ENCODE data around the gene ARID1A.
"Not testable (repeated sequence)": the region's sequence is repeated elsewhere in the genome, so short reads cannot be mapped to it uniquely, and the experiment has no call there.

ARID1A gene

DNA sequence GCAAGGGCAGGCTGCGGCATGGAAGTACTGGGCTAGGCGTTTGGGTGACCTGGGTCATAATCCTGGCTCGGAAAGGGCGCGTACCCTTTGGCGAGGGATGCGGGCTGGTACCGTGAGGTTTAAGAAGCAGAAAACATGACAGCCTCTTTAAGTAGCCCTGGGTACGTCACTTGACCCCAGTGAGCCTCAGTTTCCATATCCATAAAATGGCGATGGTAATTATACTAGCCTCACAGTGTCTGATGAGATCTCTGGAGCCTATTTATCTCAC is 92.6 kb downstream of the ARID1A start:
- DNase-seq (ENCODE audit: low read depth) = no peak

DNA sequence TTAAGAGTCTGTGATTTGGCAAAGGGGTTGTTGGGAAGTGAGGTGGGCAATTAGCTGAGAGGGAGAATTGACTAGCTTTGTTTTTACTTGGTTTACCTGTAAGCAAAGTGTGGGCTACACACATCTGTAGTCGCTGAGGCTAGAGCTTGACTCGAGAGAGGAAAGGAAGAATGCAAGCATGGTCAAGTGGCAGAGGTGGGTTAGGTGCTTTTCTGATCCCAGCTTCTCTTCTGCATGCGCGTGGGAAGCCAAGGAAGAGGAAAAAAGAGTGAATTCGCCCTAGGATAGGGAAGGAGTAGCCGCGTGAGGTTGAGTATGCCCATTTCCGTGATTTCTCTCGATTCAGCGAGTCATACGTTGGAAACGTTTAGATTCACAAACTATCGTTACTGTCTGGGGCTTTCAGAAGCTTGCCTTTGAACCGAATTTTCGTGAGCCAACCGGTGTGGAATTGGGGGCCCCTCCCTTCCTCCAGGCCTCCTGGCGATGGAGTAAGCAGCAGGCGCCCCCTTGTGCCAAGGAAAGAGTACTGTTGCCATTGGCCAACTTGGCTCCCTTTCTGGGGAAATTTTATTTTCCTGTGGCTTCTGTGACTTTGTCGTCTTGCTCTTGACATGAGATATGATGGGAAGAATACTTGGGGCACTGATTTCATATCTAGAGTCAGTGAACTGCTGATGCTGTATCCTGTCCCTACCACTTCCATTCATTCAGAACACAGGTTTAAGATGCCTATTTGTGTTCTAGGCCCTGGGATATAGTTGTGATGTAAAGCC is 93.2 kb downstream of the ARID1A start:
- peak; percentile 80 for DNase-seq (ENCODE audit: low read depth)

DNA sequence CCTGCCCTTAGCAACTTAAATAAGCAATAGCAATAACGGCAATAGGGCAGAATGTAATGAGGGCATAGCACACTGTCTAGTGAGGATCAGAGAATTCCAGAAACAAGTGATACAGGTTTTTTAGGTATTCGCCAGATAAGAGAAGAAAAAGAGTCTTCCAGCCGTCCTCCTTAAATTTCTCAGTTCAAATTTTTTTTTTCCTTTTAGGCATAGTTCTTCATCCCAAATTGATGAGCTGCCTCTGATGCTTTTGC is 93.7 kb downstream of the ARID1A start:
- no peak for DNase-seq (ENCODE audit: low read depth)

DNA sequence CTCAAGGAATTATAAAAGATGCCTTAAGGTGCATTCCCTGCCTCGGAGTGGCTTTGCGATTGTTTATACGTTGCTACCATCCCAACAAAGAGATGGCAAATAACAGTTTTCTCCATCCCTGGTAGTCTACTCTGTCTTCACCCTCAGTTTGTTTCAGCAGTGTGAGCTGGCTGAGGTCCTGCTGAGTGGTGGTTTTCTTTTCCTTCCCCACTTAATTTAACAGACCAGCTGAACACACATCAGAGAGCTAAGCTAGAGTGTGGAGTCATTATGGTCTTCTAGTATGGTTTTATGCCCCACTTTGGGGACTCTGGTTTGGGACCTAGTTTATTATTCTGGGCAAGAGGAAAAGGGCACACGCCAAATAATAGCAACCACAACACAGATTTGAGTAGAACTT is 94.1 kb downstream of the ARID1A start:
- DNase-seq (ENCODE audit: low read depth) = no peak

DNA sequence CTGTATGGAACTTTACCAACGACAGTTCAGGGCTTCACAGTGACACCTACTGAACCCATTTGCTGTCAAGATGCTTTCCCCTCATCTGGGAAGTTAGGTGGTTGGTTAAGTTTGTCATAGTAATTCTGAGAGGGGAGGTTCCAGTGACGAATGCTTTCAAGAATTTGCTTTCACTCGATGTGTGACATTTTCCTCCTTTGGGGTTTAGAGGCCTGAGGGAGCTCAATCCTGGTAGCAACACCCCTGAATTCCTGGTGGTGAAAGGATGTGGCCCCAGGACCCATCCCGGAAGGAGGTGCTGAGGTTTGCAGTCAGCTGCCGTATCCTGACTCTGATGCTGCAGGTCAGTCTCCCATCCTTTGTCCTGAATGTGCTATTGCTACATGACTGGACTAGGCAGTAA is 94.7 kb downstream of the ARID1A start:
- no peak for DNase-seq (ENCODE audit: low read depth)

DNA sequence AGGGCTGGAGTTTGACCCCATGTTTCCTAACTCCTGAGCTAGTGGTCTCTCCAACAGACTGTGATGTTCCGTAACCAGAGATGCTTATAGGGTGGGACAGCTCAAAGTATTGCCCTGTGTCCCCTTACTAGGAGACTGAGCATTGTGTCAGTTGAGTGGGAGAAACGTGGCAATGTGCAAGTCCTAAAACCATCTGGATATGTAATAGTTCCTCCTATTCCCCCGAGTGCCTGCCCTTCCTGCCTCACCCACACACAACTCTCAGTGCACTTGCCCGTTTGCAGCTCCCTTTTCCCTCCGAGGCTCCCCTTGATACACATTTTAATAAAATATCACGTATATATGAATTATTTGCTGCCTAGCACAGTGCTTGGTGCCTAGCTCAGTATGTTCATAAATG is 95.3 kb downstream of the ARID1A start:
- DNase-seq (ENCODE audit: low read depth) = no peak

DNA sequence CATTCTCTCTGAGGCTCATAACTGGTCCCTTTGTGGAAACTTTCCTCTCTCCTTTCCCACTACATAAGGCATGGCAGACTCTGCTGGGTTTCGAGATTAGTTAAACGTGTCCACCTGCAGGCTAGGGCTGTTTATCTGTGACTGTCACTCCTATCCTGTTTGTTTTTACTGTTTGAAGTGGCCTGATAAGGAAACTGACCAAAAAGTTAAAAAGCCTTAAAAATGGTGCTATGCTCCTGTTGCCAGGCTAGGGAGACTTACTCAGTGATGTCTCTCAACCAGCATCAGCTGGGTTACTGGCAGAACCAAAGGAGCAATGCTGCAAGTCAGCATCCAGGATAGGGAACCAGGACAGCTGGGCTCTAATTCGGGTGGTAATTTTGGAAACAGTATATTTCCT is 95.8 kb downstream of the ARID1A start:
- no peak for DNase-seq (ENCODE audit: low read depth)

DNA sequence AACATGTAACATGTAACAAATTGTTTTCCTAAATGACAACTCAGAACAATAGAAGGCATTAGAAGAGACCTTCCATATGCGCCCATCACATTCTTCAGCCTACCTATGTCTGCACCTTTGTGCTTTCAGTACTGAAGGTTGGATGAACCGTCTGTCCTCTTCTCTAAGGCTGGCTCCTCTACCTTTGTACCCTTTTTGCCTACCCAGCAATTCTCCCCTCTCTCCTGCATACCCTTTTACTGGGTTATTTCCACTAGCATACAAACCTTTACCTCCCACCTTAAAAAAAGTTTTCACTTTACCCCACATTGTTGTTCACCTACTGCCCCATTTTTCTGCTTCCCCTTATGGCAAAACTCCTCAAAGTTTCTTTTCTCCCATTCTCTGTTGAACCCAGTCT is 97.1 kb downstream of the ARID1A start:
- no peak for DNase-seq (ENCODE audit: low read depth)

DNA sequence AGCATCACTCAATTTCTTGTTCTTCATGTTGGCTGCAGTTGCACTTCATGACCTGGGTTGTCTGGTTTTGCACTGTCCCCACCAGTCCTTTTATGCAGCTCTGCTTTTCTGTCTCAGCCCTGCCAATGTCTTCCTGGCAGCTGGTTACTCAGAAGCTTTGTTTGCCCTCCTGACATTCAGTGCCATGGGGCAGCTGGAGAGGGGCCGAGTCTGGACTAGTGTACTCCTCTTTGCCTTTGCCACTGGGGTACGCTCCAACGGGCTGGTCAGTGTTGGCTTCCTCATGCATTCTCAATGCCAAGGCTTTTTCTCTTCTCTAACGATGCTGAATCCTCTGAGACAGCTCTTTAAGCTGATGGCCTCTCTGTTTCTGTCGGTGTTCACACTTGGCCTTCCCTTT is 98.6 kb downstream of the ARID1A start:
- DNase-seq (ENCODE audit: low read depth) = no peak

DNA sequence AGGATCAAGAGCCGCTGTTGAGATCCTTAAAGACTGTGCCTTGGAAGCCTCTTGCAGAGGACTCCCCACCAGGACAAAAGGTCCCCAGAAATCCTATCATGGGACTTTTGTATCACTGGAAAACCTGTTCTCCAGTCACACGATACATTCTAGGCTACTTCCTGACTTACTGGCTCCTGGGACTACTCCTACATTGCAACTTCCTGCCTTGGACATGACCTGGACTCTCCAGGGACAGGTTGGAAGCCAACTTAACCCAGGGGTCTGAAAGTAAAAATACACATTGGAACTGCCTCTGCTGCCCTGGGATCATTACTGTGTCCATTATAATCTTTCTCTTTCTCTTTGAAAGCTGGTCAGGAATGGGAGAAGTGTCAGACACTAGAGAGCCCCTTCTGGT is 101.8 kb downstream of the ARID1A start:
- DNase-seq (ENCODE audit: low read depth) = no peak

DNA sequence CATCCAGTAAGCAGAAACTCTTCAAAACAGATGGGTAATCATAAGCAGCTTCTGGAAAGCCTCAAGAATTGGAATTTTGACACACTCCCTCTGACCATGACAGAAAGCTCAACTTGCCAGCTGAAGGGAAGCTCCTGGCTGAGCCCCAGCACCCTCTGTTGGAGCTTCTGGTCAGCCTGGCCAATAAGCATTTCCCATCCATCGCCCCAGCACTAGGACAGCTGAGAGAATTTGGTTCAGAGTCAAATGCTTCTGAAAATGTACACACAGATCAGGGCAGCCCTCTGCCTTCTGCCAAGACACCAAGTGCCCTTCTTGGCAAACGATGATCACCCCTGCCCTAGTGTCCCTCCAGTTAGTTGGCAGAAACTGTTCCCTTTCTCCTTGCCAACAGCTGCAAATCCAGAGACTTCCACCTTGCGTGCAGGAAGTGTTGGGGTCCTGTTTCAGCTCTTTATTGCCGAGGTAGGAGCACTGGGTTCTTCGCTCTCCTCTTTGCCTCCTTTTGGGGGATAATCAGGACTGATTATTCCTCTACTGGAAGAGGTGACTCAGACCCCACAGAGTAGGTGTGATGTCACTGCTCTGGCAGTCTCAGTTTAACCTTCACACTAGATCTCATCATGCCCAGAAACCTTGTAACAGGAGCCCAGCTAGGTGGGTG is 103.8 kb downstream of the ARID1A start:
- no peak for DNase-seq (ENCODE audit: low read depth)

DNA sequence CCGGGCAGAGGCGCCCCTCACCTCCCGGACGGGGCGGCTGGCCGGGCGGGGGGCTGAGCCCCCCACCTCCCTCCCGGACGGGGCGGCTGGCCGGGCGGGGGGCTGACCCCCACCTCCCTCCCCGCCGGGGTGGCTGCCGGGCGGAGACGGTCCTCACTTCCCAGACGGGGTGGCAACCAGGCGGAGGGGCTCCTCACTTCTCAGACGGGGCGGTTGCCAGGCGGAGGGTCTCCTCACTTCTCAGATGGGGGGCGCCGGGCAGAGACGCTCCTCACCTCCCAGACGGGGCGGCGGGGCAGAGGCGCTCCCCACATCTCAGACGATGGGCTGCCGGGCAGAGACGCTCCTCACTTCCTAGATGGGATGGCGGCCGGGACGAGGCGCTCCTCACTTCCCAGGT is 108.1 kb downstream of the ARID1A start:
- not testable (repeated sequence) for DNase-seq (ENCODE audit: low read depth)

DNA sequence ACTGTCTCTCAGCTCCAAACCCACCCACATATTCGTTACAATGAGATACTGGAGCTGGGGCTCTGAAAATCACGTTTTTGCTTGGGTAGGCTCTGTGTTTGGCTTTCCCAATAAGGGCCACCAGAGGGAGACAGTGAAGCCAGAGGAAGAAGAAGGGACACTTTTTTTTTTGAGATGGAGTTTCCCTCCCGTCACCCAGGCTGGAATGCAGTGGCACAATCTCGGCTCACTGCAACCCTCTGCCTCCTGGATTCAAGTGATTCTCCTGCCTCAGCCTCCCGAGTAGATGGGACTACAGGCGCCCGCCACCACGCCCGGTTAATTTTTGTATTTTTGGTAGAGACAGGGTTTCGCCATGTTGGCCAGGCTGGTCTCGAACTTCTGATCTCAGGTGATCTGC is 114.3 kb downstream of the ARID1A start:
- DNase-seq (ENCODE audit: low read depth) = peak; percentile 67

DNA sequence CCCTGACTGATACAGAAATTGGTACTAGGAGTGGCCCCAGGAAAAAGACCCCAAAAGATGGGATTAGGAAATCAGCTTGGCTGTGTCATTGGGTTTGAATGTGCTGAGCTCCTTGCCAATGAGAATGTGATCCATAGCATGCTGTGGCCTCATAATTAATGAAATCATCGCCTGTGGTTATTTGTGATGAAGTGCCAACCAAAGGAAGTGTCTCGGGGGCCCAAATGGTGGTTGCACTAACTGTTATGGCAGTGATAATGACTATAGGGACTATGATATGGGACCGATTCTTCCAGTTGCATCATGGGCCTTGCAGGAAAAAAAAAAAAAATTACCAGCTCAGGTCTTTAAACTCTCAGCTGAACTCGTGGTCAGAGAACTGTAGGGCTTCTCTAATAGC is 115.2 kb downstream of the ARID1A start:
- DNase-seq (ENCODE audit: low read depth) = no peak

DNA sequence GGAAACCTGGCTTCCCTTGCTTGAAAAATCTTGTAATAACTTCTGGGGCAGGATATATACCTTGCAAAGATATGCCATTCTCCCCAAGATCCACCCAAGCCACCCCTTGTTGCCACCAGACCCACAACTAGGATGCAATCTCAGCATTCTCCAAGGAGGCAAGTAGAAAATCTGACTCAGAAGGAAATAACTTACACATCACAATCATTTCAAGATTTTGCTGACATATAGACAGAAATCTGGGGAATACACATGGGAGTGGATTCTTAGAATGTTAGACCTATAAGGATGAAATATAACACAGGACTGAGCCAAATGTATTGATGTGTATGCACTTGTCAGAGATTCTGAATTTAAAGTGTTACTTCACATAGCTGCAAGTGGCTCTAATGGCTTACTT is 115.9 kb downstream of the ARID1A start:
- no peak for DNase-seq (ENCODE audit: low read depth)

DNA sequence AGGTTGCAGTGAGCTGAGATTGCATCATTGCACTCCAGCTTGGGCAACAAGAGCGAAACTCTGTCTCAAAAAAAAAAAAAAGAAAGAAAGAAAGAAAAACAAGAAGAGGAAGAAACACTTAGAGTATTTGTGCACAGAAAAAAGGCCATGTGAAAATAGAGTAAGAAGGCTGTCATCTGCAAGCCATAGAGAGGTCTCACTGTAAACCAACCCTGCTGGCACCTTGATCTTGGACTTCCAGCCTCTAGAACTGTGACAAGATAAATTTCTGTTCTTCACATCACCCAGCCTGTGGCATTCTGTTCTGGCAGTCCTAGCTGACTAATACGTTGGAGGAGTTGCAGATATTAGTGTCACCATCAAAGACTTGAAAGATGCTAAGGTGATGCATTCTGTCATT is 118.6 kb downstream of the ARID1A start:
- no peak for DNase-seq (ENCODE audit: low read depth)

DNA sequence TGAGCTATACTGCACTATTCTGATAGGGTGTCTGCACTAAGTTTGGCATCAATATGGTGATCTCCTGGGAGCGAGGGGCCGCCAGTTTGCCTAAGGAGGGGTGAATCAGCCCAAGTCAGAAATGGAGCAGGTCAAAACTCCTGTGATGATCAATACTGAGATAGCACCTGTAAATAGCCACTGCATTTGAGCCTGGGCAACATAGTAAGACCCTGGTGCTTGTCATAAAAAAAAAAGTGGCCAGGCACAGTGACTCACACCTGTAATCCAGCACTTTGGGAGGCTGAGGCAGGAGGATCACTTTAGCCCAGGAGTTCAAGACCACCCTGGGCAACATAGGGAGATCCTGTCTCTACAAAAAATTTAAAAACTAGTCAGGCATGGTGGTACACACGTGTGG is 119.1 kb downstream of the ARID1A start:
- DNase-seq (ENCODE audit: low read depth) = no peak

DNA sequence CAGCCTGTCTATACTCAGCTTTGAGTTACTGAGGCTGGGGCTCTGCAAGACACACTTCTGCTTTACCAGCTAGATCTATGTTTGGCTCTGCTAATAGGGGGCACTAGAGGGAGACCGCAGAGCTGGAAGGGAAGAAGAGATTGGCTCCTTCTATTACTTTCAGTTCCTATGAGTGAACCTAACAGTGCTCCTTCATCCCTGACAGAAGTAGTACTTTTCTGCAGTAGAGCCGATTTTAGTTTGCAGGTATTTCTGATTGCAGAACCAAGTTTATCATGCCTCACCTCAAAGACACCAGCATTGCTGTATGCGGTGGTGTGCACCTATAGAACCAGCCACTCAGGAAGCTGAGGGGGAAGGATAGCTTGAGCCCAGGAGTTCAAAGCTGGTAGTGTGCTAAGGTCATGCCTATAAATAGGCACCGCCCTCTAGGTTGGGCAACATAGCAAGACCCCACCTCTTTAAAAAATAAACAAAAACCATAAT is 125.0 kb downstream of the ARID1A start:
- no peak for DNase-seq (ENCODE audit: low read depth)

DNA sequence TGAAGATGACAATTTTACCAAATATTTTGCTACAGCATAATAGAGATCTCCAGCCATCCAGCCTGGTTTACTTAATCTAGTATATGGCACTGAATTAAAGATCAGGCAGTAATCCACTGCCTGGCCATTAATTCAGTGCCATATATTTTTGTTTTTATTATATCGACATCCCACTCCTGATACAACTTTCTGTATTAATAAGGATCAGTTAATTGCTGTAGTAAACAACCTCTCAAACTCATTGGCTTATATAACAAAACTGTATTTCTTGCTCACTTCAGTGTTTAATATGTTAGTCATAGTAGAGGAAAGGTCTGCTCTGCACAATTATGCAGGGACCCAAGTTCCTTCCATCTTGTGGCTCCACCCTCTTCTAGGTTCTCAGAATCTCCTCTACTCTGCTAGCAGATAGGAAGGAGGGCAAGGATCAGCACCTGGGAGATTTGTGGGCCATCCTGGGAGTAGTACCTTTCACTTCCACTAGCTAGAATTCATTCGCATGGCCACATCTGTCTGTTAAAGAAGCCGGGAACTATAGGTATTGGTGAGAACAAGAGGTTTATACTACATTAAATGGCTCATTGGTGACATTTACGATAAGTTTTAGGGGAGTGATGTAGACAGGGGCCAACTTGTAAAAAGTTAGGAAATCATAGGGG is 127.1 kb downstream of the ARID1A start:
- DNase-seq (ENCODE audit: low read depth) = no peak

DNA sequence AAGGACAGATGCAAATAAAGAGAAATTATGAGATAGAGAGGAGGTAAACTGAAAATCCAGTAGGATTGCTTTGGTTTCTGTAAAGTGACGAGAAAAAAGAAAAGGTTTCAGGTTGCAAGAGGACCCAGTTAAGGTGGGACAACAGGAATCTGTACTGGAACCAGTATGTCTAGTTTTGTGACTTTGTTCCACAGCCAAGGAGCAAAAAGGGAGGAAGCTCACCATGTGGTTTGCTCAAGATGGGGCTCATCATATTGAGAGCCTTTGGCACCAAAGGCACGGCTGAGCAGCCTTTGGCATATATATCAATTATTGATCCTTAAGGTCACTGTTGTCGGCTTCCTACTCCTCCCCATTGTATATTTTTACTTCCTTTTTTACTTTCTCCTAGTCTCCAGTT is 128.9 kb downstream of the ARID1A start:
- no peak for DNase-seq (ENCODE audit: low read depth)

DNA sequence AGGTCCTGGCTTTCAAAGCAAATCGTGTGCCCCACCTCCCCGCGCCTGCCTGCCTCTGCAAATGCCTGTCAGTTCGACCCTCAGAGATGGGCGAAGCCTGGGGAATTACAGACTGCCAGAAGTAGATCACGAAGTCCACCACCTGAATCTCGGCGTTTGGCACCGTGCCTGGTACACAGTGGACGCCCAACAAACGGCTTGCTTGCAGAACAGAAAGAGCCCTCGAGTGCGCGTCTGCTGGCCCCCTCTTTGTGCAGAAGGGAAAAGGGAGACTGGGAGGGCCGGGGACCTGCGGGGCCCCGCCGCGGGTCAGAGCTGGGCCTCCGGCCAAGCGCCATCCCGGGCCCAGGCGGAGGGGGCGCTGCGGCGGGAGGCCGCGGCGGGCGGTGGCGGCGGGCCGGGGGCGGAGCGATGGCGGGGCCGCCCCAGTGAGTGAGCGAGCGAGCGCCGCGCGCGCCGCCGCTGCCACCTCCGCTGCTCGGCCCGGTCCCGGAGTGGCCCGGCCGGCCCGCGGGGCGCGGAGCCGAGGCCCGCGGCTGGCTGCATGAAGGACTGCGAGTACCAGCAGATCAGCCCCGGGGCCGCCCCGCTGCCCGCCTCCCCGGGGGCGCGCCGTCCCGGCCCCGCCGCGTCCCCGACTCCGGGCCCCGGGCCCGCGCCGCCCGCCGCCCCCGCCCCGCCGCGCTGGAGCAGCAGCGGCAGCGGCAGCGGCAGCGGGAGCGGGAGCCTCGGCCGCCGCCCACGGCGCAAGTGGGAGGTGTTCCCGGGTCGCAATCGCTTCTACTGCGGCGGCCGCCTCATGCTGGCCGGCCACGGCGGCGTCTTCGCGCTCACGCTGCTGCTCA is 130.7 kb downstream of the ARID1A start, which contains the start of gene ZDHHC18:
Gene ZDHHC18, plus strand, starts transcription at position 428 of the 845 bp plus-strand sequence. Its CDS starts 117 bp downstream, at position 545.
- DNase-seq (ENCODE audit: low read depth) = peak; percentile 60

DNA sequence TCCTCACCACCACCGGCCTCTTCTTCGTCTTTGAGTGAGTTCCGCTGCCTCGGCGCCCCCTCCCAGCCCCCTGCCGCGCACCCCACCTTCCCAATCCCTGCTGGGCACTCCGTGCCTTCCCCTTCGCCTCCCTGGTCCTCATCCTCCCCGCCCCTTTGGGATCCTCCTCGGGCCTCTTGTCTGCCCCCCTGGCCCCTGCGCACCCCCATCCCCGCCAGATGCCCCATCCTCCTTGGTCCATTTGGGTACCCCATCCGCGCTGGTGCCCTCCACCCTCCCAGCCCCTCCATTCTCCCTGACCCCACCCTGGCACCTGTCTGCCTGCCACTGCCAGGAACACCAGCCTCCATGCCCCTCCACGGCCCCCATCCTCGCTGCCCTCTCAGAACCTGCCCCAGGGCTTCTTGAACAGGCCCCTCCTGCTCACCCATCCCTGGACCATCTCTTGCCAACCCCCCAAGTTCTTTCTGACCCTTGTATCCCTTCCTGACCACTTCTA is 131.3 kb downstream of the ARID1A start:
- no peak for DNase-seq (ENCODE audit: low read depth)

DNA sequence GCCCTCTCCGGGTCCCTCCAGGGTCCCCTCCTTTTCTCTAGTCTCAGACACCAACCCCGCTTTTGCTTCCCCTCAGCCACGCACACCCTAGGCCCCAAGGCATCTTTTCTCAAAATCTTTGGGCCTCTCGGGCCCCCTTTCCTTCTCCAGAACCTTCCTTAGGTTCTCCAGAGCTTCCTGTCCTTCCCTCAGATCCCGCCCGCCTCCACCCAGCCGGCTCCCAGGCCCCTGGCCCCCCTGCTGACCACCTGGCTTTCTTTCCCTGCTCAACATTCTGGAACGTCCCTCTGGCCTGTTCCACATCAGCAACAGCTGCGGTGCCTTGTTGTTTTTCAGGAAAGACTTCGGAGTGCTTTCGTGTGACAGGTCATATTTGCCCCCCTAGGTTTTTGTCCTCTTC is 131.8 kb downstream of the ARID1A start:
- DNase-seq (ENCODE audit: low read depth) = no peak
